GM18873 (cell line): ENCODE data around the gene PDLIM5.

Experiments
- ATAC-seq: cut with Tn5 transposase; IDR thresholded peaks from one replicate; pipeline ENCODE4 v1.9.1; 2021; ENCODE audit warnings: mild to moderate bottlenecking, moderate library complexity, moderate number of reproducible peaks; ENCODE audit not compliant: unreplicated experiment, low FRiP score

The PDLIM5 gene

GRCh38 chr4:94519925-94520789 lies 68.4 kb downstream of the PDLIM5 start:
- no peak for ATAC-seq

GRCh38 chr4:94523033-94523580 lies 71.4 kb downstream of the PDLIM5 start:
- ATAC-seq: no peak

GRCh38 chr4:94523617-94524016 lies 71.9 kb downstream of the PDLIM5 start:
- no peak for ATAC-seq

GRCh38 chr4:94525993-94526728 lies 74.4 kb downstream of the PDLIM5 start:
- ATAC-seq: peak; percentile 60

- no peak for ATAC-seq
These were observed 76.0 kb downstream of the PDLIM5 start for GRCh38 chr4:94527556-94528233.

GRCh38 chr4:94528792-94529451 lies 77.2 kb downstream of the PDLIM5 start:
- no peak for ATAC-seq

GRCh38 chr4:94530073-94530472 lies 78.3 kb downstream of the PDLIM5 start:
- no peak for ATAC-seq

GRCh38 chr4:94531991-94532789 lies 80.4 kb downstream of the PDLIM5 start:
- no peak for ATAC-seq

GRCh38 chr4:94533405-94534223 lies 81.9 kb downstream of the PDLIM5 start:
- no peak for ATAC-seq

- ATAC-seq: peak; percentile 95
These were observed 82.9 kb downstream of the PDLIM5 start for GRCh38 chr4:94534401-94535312.

- ATAC-seq: no peak
These were observed 84.3 kb downstream of the PDLIM5 start for GRCh38 chr4:94536049-94536448.

GRCh38 chr4:94536649-94537469 lies 85.1 kb downstream of the PDLIM5 start:
- ATAC-seq: no peak

GRCh38 chr4:94537921-94538628 lies 86.3 kb downstream of the PDLIM5 start:
- ATAC-seq: no peak

GRCh38 chr4:94540476-94540875 lies 88.7 kb downstream of the PDLIM5 start:
- ATAC-seq: no peak

- ATAC-seq: no peak
These were observed 93.1 kb downstream of the PDLIM5 start for GRCh38 chr4:94544811-94545210.

- ATAC-seq: no peak
These were observed 93.6 kb downstream of the PDLIM5 start for GRCh38 chr4:94545296-94545695.
